Activated naive CD8-positive, alpha-beta T cell treated with anti-CD3 and anti-CD28 coated beads for 36 hours (primary cell): ENCODE data around the gene EXO5. TPM values are rescaled to one million over a fixed set of nuclear protein-coding genes. Genes with fewer than 3 reads are reported as not detected.
"Not testable (repeated sequence)": the region's sequence is repeated elsewhere in the genome, so short reads cannot be mapped to it uniquely, and the experiment has no call there.

Experiments used
- DNase-seq: peaks from one replicate; pipeline ENCODE4 v3.0.0; 2021
- H3K27ac Mint-ChIP-seq: one replicate; pipeline ENCODE4 v1.8.0; 2022; ENCODE audit warnings: mild to moderate bottlenecking, moderate library complexity, mixed read lengths
- H3K27me3 Mint-ChIP-seq: one replicate; pipeline ENCODE4 v1.8.0; 2022; ENCODE audit warnings: mild to moderate bottlenecking, mixed read lengths
- H3K36me3 Mint-ChIP-seq: one replicate; pipeline ENCODE4 v1.8.0; 2021; ENCODE audit warnings: mild to moderate bottlenecking, mixed read lengths
- H3K4me1 Mint-ChIP-seq: one replicate; pipeline ENCODE4 v1.8.0; 2021; ENCODE audit warnings: mixed read lengths
- H3K4me3 Mint-ChIP-seq: one replicate; pipeline ENCODE4 v1.8.0; 2022; ENCODE audit warnings: mild to moderate bottlenecking, moderate library complexity, mixed read lengths
- H3K9me3 Mint-ChIP-seq: one replicate; pipeline ENCODE4 v1.8.0; 2022; ENCODE audit warnings: mixed read lengths
- total RNA-seq, 2 experiments: library from RNA; stranded (reverse); gene quantifications; one replicate each; pipeline ENCODE4 v1.2.3, GENCODE V29; 2021

The EXO5 gene
- total RNA-seq, result 10 to 100 TPM; 14.7 to 15.6 TPM

DNA sequence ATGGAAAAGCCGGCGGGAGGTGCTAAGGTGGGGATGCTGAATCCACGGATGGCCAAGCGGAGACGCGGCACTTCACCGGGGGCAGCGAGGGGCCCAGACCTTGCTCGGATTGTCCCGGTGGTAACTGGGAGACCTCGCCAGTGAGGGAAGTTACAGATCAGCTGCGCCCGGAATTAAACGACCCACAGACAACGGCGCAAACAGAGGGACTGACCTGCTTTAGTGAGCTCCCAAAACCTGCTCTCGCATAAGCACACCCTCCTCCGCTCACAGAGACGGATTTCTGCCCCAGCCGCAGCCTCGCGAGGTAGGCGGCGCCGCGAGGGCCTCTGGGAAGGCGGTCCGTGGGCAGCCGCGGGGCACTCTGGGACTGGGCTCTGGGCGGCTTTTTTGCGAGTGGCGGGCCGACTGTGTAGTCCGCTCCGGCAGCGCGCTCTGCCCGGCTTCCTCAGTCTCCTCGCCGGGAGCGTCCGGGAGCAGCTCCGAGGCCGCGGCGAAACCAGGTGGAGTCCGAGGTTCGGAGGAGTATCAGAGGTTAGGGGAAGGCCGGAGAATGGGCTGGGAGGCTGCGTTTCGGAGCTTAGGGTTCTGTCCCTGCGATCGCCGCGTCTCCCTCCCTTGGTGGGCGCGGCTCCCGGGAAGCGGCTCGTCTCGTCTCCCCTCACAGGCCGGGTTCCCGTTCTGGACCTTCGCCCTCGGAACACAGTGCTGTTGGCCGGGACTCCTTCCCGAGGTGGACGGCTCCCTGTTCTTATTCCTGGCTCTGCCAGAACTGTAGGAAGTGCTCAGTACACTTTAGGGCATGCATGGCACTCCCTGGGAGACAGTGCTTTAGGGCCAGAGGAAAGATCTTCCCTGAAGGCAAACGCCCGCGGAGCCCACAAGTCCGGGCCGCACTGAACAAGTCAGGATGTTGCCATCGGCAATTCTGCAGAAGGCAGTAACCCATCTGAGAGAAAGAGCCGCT lies at the start of gene EXO5:
Gene EXO5 (plus strand): TSS at position 393 of the 967 bp plus-strand sequence. CDS start 5,778 bp downstream, outside the sequence.
- H3K27ac Mint-ChIP-seq, result peak within 1 kb of the TSS; percentile 86
- peaks cover 38% of the 10 kb centered on the region for H3K9me3 Mint-ChIP-seq
- peak; percentile 90 for DNase-seq
- peaks cover 74% of the 10 kb centered on the region for H3K36me3 Mint-ChIP-seq
- no peaks in the 10 kb centered on the region for H3K27me3 Mint-ChIP-seq
- peaks cover 13% of the 10 kb centered on the region for H3K4me1 Mint-ChIP-seq
- H3K4me3 Mint-ChIP-seq, result peak within 1 kb of the TSS; percentile 86

DNA sequence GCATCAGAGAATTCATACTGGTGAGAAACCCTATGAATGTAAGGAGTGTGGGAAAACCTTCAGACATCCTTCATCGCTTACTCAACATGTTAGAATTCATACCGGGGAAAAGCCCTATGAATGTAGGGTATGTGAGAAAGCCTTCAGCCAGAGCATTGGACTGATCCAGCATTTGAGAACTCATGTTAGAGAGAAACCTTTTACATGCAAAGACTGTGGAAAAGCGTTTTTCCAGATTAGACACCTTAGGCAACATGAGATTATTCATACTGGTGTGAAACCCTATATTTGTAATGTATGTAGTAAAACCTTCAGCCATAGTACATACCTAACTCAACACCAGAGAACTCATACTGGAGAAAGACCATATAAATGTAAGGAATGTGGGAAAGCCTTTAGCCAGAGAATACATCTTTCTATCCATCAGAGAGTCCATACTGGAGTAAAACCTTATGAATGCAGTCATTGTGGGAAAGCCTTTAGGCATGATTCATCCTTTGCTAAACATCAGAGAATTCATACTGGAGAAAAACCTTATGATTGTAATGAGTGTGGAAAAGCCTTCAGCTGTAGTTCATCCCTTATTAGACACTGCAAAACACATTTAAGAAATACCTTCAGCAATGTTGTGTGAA lies 45.5 kb upstream of the EXO5 start:
- Mint-ChIP-seq H3K4me3 (no peak overlapping the region), H3K4me1 (peaks cover 2% of the 10 kb centered on the region), H3K27me3 (no peaks in the 10 kb centered on the region), H3K27ac (no peak overlapping the region), H3K36me3 (peaks cover 92% of the 10 kb centered on the region), H3K9me3 (peaks cover 72% of the 10 kb centered on the region)
- DNase-seq, result no peak

GRCh38 chr1:40469327-40469726 lies 39.2 kb upstream of the EXO5 start:
- no peaks in the 10 kb centered on the region for H3K27me3 Mint-ChIP-seq
- H3K4me3 Mint-ChIP-seq, result no peak overlapping the region
- no peak overlapping the region for H3K27ac Mint-ChIP-seq
- peaks cover 77% of the 10 kb centered on the region for H3K9me3 Mint-ChIP-seq
- no peaks in the 10 kb centered on the region for H3K4me1 Mint-ChIP-seq
- peaks cover 66% of the 10 kb centered on the region for H3K36me3 Mint-ChIP-seq
- DNase-seq, result no peak

DNA sequence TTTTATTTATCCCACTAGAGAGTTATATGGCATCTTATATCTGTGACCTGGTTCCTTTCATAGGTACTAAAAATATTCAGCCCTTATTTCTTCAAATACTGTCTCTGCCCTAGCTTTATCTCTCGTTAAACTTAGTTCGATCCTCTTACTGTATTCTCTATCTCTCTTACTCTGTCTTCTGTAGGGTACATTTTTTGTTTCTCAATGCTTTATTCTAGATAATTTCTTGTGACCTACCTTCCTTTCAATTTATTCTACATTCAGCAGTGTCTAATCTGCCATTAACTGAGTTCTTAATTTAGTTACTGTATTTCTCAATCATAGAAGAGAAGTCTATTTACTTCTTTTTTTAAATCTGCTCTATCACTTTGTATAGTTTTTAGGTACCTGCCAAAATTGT lies 33.3 kb upstream of the EXO5 start:
- Mint-ChIP-seq H3K9me3 (peaks cover 59% of the 10 kb centered on the region), H3K27ac (no peak overlapping the region), H3K27me3 (no peaks in the 10 kb centered on the region), H3K4me1 (peaks cover 14% of the 10 kb centered on the region), H3K36me3 (peaks cover 38% of the 10 kb centered on the region), H3K4me3 (no peak overlapping the region)
- DNase-seq, result no peak

- H3K4me3 Mint-ChIP-seq, result peak within 1 kb of the TSS; percentile 86
- peaks cover 51% of the 10 kb centered on the region for H3K9me3 Mint-ChIP-seq
- DNase-seq, result peak; percentile 82
- H3K27me3 Mint-ChIP-seq, result no peaks in the 10 kb centered on the region
- H3K27ac Mint-ChIP-seq, result peak within 1 kb of the TSS; percentile 71
- H3K36me3 Mint-ChIP-seq, result peaks cover 50% of the 10 kb centered on the region
- peaks cover 14% of the 10 kb centered on the region for H3K4me1 Mint-ChIP-seq
Observed at GRCh38 chr1:40476924-40477677, 31.5 kb upstream of the EXO5 start, which contains the start of gene ZFP69. Gene ZFP69, plus strand, starts transcription at chr1:40477290. Its CDS starts 2,072 bp downstream, at chr1:40479362.

DNA sequence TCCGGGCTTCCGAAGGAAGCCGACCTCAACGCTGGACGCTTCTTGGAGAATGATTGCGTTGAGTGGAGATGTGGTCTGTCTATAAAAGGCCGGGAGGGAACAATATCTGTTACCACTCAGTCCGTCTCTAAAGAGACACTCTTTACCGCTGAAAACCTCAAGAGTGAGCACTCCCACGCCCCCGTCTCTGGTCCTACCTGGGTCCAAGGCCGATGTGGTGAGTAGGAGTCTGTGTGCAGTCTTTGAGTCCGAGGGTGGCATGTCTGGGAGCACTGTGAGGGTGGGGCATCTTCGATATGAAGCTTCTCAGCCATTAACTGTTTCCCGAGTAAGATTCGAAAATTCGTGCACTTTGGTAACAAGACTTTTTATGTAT lies 30.9 kb upstream of the EXO5 start:
- no peaks in the 10 kb centered on the region for H3K27me3 Mint-ChIP-seq
- peak; percentile 14 for DNase-seq
- H3K36me3 Mint-ChIP-seq, result peaks cover 53% of the 10 kb centered on the region
- H3K9me3 Mint-ChIP-seq, result peaks cover 53% of the 10 kb centered on the region
- peak overlapping the region; percentile 71 for H3K27ac Mint-ChIP-seq
- H3K4me3 Mint-ChIP-seq, result peak overlapping the region; percentile 86
- peaks cover 14% of the 10 kb centered on the region for H3K4me1 Mint-ChIP-seq

DNA sequence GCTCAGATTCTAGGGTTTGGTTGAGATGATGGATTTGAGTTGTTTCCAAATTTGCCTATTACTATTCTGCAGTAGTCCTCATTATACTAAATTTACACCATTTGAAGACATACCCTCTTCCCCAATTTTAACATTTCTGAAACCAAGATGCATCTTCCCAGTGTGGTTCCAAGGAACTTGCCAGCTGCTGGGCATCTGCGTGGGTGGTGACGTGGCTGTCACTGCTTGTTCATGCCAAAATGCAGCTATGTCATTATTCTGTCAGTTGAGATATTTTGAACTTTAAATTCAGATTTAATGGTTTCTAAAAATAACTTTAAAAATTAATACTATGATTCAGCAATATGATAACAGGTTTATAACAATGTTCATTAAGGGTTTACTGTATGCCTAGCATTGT lies 30.3 kb upstream of the EXO5 start:
- Mint-ChIP-seq H3K4me3 (peak overlapping the region; percentile 86), H3K27ac (peak overlapping the region; percentile 71), H3K27me3 (no peaks in the 10 kb centered on the region), H3K9me3 (peaks cover 50% of the 10 kb centered on the region), H3K4me1 (peaks cover 14% of the 10 kb centered on the region), H3K36me3 (peaks cover 54% of the 10 kb centered on the region)
- DNase-seq, result no peak

DNA sequence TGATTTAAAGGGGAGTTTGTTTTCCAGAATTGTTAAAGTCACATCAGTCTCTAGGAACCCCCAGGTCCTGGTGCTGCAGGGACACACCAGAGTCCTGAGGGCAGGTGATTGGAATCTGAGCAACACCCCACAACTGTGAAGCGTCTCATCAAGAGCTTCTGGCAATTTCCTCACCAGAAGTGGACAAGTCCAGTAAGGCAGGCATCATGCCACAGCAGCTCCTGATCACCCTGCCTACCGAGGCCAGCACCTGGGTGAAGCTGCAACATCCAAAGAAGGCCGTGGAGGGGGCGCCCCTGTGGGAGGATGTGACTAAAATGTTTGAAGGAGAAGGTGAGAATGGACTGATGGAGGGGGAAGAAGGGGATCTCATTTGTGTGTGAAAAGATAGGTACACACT lies 29.4 kb upstream of the EXO5 start:
- Mint-ChIP-seq H3K9me3 (peaks cover 50% of the 10 kb centered on the region), H3K4me3 (no peak overlapping the region), H3K36me3 (peaks cover 61% of the 10 kb centered on the region), H3K27me3 (no peaks in the 10 kb centered on the region), H3K4me1 (peaks cover 14% of the 10 kb centered on the region), H3K27ac (no peak overlapping the region)
- DNase-seq, result no peak

DNA sequence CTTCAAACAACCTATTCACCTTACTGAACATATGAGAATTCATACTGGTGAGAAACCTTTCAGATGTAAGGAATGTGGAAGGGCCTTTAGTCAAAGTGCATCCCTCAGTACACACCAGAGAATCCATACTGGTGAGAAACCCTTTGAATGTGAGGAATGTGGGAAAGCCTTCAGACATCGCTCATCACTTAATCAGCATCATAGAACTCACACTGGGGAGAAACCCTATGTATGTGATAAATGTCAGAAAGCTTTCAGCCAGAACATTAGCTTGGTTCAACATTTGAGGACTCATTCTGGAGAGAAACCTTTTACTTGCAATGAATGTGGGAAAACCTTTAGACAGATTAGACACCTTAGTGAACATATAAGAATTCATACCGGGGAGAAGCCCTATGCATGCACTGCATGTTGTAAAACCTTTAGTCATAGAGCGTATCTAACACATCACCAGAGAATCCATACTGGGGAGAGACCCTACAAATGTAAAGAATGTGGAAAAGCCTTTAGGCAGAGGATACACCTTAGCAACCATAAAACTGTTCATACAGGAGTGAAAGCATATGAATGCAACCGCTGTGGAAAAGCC lies 13.2 kb upstream of the EXO5 start:
- H3K4me3 Mint-ChIP-seq, result no peak overlapping the region

DNA sequence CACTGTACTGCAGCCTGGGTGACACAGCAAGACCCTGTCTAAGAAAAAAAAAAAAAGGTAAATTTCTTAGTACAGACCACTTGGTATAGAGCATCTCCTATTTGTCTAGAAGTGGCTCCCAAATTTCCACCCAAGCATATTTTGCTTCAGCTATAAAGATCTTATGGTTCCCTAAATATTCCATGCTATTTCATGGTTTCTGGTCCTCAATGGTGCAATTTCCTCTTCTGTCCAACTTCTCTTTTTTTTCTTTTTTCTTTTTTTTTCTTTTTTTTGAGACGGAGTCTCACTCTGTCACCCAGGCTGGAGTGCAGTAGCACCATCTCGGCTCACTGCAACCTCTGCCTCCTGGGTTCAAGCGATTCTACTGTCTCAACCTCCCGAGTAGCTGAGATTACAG lies 5.9 kb upstream of the EXO5 start:
- not testable (repeated sequence) for H3K27ac Mint-ChIP-seq, H3K4me1 Mint-ChIP-seq, H3K4me3 Mint-ChIP-seq, DNase-seq, H3K27me3 Mint-ChIP-seq
- peaks cover 84% of the 10 kb centered on the region for H3K36me3 Mint-ChIP-seq
- H3K9me3 Mint-ChIP-seq, result peaks cover 58% of the 10 kb centered on the region

More for the DNA sequence above, 13.2 kb upstream of the EXO5 start:
- Mint-ChIP-seq H3K36me3 (peaks cover 84% of the 10 kb centered on the region), H3K9me3 (peaks cover 57% of the 10 kb centered on the region), H3K27ac (no peak overlapping the region), H3K4me1 (peaks cover 3% of the 10 kb centered on the region), H3K27me3 (no peaks in the 10 kb centered on the region)
- no peak for DNase-seq

DNA sequence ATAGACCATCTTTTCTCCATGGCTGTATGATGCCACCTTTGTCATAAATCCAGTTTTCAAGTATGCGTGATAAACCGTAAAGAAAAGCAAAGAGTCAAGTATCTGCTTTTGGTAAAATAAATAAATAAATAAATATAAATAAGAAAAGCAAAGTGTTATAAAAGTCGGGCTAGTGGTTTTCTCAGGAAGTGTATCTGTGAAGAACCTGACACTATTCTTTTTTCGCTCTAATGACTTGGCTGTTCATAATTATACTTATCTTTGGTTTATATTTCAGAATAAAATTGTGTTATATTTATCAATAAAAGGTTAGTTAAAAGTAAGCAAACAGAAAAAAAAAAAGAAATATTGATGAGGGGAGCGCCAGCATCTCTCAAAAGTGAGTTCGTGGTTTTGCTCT lies 594 bp upstream of the EXO5 start:
- peak overlapping the region; percentile 86 for H3K27ac Mint-ChIP-seq
- no peak for DNase-seq
- no peaks in the 10 kb centered on the region for H3K27me3 Mint-ChIP-seq
- H3K4me3 Mint-ChIP-seq, result peak overlapping the region; percentile 86
- peaks cover 42% of the 10 kb centered on the region for H3K9me3 Mint-ChIP-seq
- peaks cover 13% of the 10 kb centered on the region for H3K4me1 Mint-ChIP-seq
- H3K36me3 Mint-ChIP-seq, result peaks cover 80% of the 10 kb centered on the region

DNA sequence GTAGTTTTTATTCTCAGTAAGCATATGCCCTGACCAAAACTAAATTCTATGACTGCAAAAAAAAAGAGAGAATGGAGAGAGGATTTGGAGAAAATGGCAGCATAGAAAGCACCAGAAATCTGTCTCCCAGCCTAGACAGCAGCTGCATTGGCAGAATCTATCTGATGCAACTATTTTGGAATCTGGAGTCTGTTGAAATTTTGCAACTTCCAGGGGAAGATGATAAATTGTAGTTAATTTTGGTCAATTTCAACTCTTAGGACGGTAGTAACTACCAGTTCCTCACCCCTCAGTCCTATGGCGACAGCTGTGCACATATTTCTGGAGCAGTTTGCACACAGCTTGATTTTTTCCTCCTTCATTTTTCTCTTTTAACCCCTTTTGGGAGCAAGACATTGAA lies 10.9 kb downstream of the EXO5 start:
- Mint-ChIP-seq H3K36me3 (peaks cover 47% of the 10 kb centered on the region), H3K27me3 (no peaks in the 10 kb centered on the region)

DNA sequence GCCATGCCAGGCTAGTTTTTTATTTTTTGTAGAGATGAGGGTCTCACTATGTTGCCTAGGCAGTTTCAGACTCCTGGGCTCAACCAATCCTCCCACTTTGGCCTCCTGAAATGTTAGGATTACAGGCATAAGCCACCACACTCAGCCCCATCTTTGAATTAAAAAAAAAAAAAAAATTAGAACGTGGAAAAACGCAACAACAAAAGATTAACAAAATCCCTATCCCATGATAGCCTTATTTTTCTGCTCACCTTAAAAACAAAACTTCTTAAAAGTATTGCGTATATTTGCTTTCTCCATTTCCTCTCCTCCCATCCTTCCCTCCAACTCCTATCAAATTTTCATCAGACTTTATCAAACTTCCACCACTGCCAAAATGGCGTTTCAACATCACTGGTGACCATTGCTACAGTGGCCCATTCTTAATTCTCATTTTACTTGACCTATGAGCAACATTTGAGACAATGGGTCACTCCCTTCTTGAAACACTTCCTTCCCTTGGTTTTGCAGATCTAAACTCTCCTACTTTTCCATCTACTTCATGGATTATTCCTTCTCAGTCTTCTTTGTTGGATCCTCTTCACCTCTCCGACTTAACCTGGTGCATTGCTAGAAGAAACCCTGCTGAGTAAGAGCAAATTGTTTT lies 22.3 kb downstream of the EXO5 start:
- Mint-ChIP-seq H3K27me3 (peaks cover 10% of the 10 kb centered on the region), H3K4me3 (peak overlapping the region; percentile 99), H3K27ac (peak overlapping the region; percentile 93), H3K9me3 (peaks cover 12% of the 10 kb centered on the region), H3K4me1 (peaks cover 17% of the 10 kb centered on the region), H3K36me3 (peaks cover 16% of the 10 kb centered on the region)
- DNase-seq, result no peak

More for the DNA sequence above, 10.9 kb downstream of the EXO5 start:
- Mint-ChIP-seq H3K27ac (no peak overlapping the region), H3K9me3 (peaks cover 53% of the 10 kb centered on the region), H3K4me3 (no peak overlapping the region), H3K4me1 (no peaks in the 10 kb centered on the region)
- no peak for DNase-seq

DNA sequence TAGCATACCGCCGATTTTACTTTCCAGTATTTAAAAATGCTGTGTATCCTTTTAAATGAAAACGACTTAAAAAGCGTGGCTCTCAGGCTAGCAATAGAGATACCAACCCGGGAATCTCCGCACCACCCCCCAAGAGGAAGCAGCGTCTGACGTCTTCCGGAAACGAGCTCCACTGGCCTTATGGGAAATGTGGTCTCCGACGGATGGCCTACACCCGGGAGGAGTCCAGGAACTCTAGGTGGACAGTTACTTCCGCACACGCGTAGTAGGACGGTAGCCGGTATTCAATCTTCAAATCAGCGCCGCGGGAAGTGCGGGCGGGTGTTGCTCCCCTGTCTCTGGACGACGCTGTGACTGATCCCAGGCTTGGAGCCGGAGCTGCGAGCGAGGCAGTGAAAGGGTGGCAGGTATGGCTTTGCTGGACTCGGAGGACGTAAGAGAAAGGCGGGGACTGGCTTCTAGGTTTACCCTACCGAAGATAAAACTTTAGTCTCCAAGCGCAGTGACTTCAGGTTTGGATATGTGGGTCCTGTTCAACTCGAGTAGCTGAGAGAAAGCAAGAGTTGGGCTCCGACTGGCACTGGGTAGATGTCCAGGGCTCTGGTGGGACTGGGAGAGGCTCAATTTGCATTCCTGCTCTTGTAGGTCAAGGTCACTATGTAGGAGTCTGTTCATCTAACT lies 23.0 kb downstream of the EXO5 start, which contains the start of gene ZNF684:
Gene ZNF684 (plus strand): TSS at position 257 of the 681 bp plus-strand sequence. CDS start 1,530 bp downstream, outside the sequence.
- H3K4me3 Mint-ChIP-seq, result peak within 1 kb of the TSS; percentile 99
- DNase-seq, result peak; percentile 82
- peaks cover 17% of the 10 kb centered on the region for H3K4me1 Mint-ChIP-seq
- H3K36me3 Mint-ChIP-seq, result peaks cover 17% of the 10 kb centered on the region
- H3K27ac Mint-ChIP-seq, result peak within 1 kb of the TSS; percentile 93
- peaks cover 7% of the 10 kb centered on the region for H3K27me3 Mint-ChIP-seq
- peaks cover 8% of the 10 kb centered on the region for H3K9me3 Mint-ChIP-seq
